Left ventricle myocardium inferior (tissue), 1 donor: ENCODE results near the gene OR2J3. TPM values are rescaled to one million over a fixed set of nuclear protein-coding genes. Genes with fewer than 3 reads are reported as not detected.

ENCODE experiments used
- DNase-seq: peaks from one replicate; pipeline ENCODE4 v3.0.0-alpha.2; 2020
- H3K27ac ChIP-seq: fragments of 200-600 bp; replicated peaks from 2 replicates; pipeline ENCODE4 v1.8.0; 2021
- H3K27me3 ChIP-seq: fragments of 200-600 bp; 2 replicates; pipeline ENCODE4 v1.8.0; 2021; ENCODE audit warnings: low read depth
- H3K36me3 ChIP-seq: fragments of 200-600 bp; 2 replicates; pipeline ENCODE4 v1.8.0; 2021
- H3K4me1 ChIP-seq: fragments of 200-600 bp; 2 replicates; pipeline ENCODE4 v1.8.0; 2021
- H3K4me3 ChIP-seq: fragments of 200-600 bp; 2 replicates; pipeline ENCODE4 v1.8.0; 2021; ENCODE audit warnings: mild to moderate bottlenecking, moderate library complexity
- H3K9me3 ChIP-seq: fragments of 200-600 bp; replicated peaks from 2 replicates; pipeline ENCODE4 v1.8.0; 2021
- intact Hi-C: fragments of 100-400 bp; cut with micrococcal nuclease; formaldehyde crosslinking; loops from one replicate; pipeline ENCODE4 v1.11.0; 2022
- long read RNA-seq: library from polyadenylated mRNA; unstranded; transcript quantifications from one replicate; pipeline ENCODE4 v2.0.0, GENCODE V29; 2021
- total RNA-seq: library from RNA; stranded (reverse); fragmentation: NEBNext Ultra II Directional; extraction: Animal tissue kit (Norgen Biotek cat#: 25700); gene quantifications from one replicate; pipeline ENCODE4 v1.2.1, GENCODE V29; 2021
- TF ChIP-seq, protein P1 (sequence below): fragments of 200-600 bp; IDR thresholded peaks from 2 replicates; pipeline ENCODE4 v1.8.0; 2021; ENCODE audit warnings: antibody characterized with exemption, mild to moderate bottlenecking, borderline replicate concordance
- donor health status: DM: no; HTN: yes; CAD: no; lungs with severe emphysema.

OR2J3 gene
- not detected for total RNA-seq
- long read RNA-seq, result 0 reads

DNA sequence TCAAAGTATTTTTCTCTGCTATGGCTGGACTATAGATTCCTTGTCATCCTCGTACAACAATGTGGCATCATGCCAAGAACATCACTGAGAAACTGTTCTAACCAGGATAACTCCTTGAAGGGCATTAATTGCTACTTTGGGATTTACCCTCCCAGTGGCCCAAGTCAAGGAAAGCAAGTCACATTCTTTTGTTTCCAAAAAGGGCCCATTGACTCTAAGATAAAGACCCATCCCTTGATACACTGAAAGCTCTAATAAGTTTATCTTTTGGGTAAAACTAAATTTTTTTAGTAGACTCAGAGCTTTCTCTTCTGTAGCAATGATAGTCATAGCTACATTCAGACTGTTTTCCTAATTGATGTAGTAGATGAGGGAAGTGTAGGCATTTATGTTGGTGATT is at the start of gene OR2J3:
OR2J3 (plus strand) TSS at position 301 of the 400 bp plus-strand sequence. CDS start 3,833 bp downstream, outside the sequence.
- no peak within 1 kb of the TSS for H3K4me3 ChIP-seq
- no peak for DNase-seq
- intact Hi-C loops, result no loop called here
- no peaks in the 10 kb centered on the region for H3K9me3 ChIP-seq
- TF ChIP-seq, protein P1, sequence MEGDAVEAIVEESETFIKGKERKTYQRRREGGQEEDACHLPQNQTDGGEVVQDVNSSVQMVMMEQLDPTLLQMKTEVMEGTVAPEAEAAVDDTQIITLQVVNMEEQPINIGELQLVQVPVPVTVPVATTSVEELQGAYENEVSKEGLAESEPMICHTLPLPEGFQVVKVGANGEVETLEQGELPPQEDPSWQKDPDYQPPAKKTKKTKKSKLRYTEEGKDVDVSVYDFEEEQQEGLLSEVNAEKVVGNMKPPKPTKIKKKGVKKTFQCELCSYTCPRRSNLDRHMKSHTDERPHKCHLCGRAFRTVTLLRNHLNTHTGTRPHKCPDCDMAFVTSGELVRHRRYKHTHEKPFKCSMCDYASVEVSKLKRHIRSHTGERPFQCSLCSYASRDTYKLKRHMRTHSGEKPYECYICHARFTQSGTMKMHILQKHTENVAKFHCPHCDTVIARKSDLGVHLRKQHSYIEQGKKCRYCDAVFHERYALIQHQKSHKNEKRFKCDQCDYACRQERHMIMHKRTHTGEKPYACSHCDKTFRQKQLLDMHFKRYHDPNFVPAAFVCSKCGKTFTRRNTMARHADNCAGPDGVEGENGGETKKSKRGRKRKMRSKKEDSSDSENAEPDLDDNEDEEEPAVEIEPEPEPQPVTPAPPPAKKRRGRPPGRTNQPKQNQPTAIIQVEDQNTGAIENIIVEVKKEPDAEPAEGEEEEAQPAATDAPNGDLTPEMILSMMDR, result no peak
- no peaks in the 10 kb centered on the region for H3K36me3 ChIP-seq
- H3K27ac ChIP-seq, result no peak within 1 kb of the TSS
- no peaks in the 10 kb centered on the region for H3K4me1 ChIP-seq
- H3K27me3 ChIP-seq, result no peaks in the 10 kb centered on the region

DNA sequence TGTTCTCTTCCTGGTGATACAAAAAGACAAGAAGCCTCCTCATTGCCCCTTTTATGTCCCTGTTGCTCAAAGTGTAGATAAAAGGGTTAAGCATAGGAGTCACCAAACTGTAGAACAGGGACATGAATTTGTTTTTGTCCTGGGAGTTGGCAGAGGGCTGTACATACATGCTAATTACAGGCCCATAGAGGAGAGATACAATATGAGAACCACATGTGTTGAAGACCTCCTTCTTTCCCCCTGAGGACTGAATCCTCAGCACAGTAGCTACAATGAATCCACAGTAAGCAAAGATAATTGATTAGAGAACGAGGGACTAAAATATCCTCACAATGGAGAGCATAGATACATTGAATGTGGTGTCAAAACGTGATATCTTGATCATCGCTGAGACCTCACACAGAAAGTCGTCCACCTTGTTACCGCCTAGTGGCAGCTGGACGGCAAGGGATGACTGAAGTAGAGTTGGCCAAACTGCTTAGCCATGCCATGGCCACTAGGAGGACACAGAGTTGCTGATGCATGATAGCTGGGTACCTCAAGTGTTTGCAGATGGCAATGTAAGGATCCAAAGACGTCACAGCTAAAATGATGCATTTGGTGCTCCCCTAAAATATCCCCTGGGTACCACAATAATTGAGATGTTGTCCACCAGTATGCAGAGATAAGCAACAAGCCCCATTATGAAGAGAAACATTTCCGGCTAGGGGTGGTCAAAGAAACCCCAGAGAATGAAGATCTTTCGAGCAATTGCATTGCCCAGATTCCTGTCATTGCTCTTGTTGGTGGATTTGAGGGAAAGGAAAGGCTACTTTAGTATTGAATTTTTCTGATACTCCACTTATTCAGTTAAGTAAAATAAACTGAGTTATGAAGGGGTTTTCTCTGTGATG is 35.8 kb upstream of the OR2J3 start:
- Histone ChIP-seq H3K4me1 (no peaks in the 10 kb centered on the region), H3K9me3 (peaks cover 20% of the 10 kb centered on the region), H3K4me3 (no peak overlapping the region), H3K27ac (no peak overlapping the region), H3K27me3 (peaks cover 12% of the 10 kb centered on the region), H3K36me3 (no peaks in the 10 kb centered on the region)
- TF ChIP-seq, protein P1, result no peak
- no peak for DNase-seq
- intact Hi-C loops, result no loop called here

DNA sequence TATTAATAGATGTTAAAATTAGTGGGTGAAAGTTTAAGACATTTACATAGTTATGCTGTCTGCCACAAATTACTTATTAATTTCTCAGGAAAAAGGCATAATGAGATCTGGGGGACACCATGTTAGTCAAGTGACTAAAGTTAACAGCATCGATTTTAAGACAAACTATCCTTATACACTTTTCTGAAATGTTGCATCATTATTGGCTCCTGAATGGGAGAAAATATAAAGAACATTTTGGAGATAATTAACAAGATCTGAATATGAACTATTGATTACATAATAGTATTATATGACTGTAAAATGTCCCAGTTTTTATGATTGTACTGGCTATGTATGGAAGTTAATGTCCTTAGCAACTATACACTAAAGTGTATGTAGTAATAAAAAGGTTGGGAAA is 28.7 kb upstream of the OR2J3 start:
- TF ChIP-seq, protein P1, result no peak
- Histone ChIP-seq H3K4me1 (no peaks in the 10 kb centered on the region), H3K27ac (no peak overlapping the region), H3K4me3 (no peak overlapping the region), H3K36me3 (no peaks in the 10 kb centered on the region), H3K27me3 (peaks cover 8% of the 10 kb centered on the region), H3K9me3 (no peaks in the 10 kb centered on the region)
- intact Hi-C loops, result no loop called here
- DNase-seq, result no peak

DNA sequence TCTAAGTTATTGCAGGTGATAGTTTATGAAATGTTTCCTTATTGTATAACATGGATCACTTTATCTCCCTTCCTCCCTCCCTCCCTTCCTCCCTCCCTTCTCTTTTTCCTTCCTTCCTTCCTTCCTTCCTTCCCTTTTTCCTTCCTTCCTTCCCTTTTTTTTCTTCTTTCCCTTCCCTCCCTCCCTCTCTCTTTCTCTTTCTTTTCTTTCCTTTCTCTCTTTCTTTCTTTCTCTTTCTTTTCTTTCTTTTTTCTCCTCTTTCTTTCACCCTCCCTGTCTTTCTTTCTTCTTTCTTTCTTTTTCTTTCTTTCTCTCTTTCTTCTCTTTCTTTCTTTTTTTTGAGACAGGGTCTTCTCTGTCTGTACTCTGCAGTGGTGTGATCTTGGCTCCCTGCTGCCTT is 26.5 kb upstream of the OR2J3 start:
- no peak overlapping the region for H3K27ac ChIP-seq
- H3K4me3 ChIP-seq, result no peak overlapping the region
- TF ChIP-seq, protein P1, result no peak
- H3K27me3 ChIP-seq, result peaks cover 8% of the 10 kb centered on the region
- H3K36me3 ChIP-seq, result no peaks in the 10 kb centered on the region
- DNase-seq, result no peak
- H3K9me3 ChIP-seq, result no peaks in the 10 kb centered on the region
- intact Hi-C loops, result no loop called here
- no peaks in the 10 kb centered on the region for H3K4me1 ChIP-seq

DNA sequence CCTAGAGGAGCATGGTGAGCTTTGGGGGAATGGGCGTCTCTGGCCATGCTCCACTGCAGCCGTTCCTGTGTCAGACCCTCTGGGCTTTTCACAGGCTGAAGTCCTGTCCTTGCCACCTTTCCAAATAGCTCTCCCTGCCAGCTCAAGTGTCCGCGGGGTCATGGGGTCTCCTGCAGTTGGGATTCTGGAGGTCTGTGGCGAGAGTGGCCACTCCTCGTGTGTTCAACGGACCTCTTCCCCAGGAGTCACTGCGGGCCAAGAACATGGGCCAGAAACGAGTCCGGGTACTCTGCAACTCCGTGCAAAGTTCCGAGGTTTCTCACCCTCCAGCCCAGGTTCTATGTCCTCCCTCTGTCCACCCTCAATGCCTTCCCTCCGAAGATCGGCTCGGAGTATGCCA is 25.4 kb upstream of the OR2J3 start:
- Histone ChIP-seq H3K4me1 (no peaks in the 10 kb centered on the region), H3K4me3 (no peak overlapping the region), H3K27me3 (peaks cover 8% of the 10 kb centered on the region), H3K36me3 (no peaks in the 10 kb centered on the region), H3K27ac (no peak overlapping the region), H3K9me3 (no peaks in the 10 kb centered on the region)
- TF ChIP-seq, protein P1, result no peak
- intact Hi-C loops, result no loop called here
- DNase-seq, result no peak
